HG03045 (cell line): ENCODE data around the gene NTM.

Experiments
- ATAC-seq: cut with Tn5 transposase; IDR thresholded peaks from one replicate; pipeline ENCODE4 v1.9.1; 2021; ENCODE audit warnings: mild to moderate bottlenecking, moderate library complexity; ENCODE audit not compliant: unreplicated experiment

The NTM gene

DNA sequence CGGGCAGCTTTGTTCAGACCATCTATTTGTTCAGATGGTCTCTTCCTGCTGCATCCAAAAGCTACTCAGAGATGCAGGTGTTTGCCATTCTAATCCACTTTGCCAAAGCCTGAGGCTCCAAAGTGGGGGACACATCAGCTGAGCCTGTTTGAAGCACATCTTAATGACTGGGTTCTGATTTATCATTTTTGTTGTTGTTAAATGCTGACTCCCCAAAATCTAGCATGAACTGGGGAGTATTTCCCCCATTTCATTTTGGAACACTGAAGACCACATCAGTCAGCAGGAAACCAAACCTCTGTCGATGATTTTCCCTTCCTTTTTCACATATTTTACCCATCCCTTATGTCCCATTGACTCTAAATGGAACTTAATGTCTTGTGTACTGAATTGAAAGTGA lies 262.6 kb downstream of the NTM start:
- no peak for ATAC-seq

DNA sequence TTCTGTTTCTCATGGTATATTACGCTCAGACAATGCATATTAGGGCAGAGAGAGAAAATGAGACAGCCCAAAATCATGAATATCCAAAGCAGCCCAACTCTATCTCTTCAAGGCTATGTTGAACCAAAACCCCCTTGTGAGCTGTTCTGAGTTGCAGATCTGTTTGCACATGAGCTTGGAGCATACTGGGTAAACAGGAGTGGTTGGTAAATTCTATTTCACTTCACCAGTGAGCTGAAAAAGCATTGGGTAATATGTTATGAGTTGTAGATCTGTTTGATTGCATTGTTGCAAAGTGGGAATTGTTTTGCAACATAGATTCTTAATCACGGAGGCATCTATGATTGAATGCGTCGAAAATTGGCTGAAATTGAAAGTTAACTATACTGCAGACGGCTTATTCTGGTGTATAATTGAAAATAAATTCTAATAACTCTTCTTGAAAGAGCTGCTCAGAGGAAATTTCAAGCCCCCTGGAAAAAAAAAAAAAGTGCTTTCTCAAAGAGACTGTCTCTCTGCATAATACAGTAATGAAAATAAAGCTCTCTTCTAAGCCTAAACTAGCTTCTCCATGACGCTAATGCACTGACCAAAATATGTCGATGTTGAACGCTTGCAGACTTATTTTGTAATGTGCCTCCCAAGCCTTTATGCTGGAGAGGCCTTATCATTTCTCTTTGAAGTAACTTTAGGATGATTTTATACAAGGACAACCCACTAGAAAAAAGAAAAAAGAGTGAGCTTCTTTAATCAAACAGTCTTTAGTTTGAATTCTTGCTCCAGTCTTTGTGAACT lies 263.7 kb downstream of the NTM start:
- ATAC-seq = no peak

DNA sequence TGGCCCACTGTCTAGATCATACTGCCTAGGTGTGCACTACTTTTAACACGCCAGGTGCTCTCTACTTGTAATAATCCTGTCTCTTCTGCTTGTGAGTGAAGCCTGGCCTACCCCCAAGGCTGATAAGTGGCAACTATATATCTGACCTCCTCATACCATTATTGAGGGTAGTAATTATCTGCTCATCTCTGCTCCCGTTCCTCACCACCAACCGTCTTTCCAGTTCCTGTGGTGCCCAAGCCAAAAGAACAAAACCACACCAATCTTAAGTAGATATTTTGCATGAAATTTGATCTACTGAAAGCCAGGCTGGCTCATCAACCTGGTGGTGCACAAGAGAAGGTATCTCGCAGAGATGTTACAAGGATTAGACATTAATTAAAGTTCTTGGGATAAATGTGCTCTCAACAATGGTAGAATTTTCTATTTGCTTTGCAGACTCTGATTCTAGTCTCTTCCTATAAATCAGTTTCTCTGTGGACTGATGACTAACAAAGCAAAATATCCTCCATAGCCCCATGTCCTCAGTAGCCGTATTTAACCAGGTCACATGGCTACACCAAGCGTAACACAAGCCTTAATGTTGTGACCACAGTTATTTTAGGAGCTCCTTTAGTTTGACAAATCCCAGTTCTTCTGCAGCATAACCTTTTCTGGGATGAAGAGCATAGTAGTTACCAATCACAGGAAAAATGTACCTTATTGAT lies 267.2 kb downstream of the NTM start:
- no peak for ATAC-seq

DNA sequence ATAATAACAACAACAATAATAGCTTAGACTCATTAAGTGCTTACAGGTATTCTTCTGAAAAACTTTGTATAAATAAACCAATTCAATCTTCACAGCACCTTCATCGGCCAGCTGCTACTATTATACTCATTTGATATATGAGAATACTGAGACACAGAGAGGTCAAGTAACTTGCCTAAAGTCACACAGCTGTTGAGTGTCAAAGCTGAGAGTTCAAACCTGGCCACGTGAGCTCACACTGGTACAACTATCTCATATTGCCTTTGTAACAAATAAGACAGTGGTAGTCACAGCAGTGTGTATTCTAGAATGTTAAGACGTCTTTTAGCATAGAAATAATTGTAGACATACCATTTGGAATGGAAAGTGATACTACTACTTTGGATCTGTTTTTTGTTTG lies 268.5 kb downstream of the NTM start:
- ATAC-seq = no peak

DNA sequence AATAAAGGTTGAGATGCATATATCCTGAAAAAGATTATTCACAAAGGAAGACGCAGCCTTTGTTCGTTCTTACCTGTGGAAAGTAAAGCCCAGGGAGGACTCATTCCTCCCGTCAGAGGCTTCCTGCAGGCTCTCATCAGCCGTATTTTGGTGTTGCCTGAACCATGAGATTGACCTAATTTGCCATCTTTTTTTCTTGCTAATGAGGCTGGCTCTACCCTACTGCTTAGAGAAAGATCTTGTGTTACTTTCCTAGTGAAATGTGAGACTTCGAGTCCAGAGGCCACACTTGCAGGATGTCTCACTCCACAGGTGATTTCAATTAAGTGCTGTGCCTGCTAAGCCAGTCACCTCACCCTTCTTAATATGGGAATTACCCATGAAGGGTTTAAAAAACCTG lies 269.9 kb downstream of the NTM start:
- ATAC-seq = no peak

DNA sequence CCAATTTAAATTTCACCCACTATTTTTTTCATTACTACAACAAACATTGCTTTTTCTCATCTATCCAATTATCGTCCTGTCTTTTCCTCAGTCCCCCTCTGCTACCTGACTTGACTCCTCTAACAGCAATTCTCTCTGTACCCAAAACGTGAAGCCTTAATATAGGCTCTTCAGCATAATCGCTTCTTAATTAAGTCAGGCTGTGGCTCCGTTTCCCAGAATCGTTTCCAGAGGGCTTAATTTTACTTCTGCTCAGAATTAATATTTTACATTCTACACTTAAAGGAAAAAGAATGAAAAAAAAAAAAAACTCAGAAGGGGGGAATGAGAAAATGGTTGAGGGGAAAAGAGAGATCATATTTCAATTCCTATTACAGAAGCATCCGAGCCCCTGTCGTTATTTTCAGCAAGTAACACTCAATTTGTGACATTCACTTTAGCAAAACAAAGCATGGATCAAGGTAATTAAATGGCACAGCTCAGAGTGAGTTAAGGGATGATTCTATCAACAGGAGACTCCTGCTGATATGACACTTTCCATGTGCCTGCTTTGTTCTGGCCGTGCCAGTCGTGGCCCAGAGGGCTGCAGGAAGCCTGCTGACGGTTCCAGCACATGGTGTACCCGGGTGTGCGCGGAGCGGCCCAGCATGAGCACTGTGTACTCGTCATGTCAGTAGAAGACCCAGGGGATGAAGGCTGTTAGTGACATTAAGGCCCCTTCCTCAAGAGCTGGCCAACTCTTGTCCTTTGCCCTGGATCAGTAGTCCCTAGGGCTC lies 272.5 kb downstream of the NTM start:
- no peak for ATAC-seq

DNA sequence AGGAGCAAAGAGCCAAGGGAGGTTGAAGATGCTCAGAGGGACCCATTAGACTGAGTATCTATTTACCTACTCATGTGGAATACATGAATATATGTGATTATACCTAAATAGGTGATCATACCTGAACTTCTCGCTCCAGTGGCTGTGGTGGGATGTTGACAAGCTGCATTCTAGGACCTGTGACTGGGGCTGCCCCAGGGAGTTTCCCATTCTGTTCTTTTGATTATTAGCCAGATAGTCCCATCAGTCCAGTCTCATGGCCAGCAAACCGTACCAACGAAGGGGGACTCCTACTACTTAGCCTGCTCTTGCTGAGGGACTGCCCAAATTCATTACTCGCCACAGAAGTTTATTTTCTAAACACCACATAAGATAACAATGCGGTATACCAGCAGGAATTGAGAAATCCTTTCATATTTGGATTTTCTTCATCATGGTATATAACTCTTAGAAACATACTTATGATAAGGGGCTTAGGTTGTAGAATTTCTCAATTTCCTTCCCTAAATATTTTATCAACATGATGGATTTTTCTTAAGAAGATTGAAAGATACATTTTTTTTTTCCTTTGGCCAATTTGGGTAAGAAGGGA lies 273.9 kb downstream of the NTM start:
- ATAC-seq = no peak

DNA sequence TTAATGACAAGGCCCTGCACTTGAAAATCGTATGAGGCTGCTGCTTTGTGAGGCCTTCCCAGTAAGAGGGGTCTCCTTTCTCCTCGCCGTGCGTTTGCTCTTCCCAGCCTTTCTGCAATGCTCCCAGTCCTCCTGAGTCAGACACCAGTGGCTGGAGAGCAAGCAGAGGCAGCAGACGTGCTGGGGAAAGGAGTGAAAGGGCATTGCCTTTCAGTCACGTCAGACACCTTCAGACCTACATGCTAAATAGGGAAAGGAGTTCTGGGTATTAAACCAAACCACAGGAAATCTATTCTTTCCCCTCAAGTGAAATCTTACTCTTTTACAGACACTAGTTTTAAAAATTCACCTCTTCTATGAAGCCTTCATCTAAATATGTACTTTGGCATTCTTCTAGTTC lies 274.8 kb downstream of the NTM start:
- no peak for ATAC-seq

DNA sequence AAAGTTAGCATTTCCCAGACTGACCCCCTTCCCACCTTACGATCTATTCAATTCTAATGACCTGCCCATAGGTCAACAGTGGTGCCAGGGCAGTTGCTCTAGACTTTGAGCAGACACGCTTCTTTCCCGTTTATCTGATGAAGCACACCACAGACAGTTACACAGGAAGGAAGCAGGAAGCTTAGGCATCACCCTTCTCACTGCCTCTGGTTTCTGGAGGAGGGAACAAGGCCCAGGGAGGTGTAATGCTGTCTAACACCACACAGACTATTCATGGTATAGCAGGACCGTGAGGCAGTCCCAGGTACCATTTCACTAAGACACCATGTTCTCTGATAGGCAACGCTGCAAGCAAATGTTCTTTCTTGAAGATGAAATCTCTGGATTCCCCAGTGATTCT lies 279.4 kb downstream of the NTM start:
- ATAC-seq = no peak

DNA sequence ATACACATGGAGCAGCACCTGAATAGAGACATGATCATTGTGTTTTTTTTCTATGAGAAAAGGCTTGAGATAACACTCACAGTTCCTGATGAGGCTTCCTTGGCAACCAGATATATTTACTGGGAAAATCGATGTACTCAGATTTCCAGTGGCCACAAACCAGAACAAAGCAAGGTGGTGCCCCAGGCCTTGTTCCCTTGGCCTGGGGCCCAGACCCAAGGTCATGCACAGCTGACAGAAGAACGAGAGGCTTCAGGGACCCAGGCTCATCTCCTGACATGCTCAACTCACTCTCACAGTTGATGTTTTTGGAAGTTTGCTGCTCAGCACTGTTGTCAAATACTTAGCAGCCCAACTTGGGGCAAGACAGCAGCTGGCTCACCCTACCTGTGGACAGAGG lies 281.8 kb downstream of the NTM start:
- ATAC-seq = no peak

DNA sequence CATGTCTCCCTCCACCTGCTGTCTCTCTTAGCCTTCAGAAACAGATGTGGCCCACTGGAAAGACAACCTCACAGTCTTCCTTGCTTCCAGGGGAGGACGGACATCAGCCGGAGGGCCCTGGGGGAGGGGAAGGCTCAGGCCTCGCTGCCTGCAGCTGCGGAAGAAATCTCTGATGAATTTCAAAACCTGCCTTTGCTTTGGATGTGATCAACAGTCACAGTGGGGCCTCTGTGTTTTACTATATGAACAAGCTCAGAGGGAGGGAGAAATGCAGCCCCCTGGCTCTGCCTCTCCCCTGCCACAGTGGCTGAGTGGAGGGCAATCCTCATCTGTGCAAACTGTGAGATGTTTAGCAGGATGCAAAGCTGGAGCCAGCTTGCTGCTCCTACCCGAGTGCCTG lies 282.8 kb downstream of the NTM start:
- no peak for ATAC-seq

DNA sequence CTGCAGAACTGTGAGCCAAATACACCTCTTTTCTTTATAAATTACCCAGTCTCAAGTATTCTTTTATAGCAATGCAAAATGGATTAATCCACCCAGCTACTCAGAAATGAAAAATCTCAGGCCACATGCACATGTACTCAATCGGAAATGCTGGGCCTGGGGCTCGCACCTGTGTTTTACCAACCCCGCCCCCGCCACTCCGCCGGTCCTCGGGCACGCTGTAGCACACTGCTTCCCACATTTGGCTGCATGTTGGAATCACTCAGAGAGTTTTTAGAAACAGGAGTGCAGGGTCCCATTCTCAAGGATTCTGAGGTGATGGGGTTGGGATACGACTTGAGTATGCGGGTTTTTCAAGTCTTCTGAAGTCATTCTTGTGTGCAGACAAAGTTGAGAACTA lies 284.4 kb downstream of the NTM start:
- no peak for ATAC-seq

DNA sequence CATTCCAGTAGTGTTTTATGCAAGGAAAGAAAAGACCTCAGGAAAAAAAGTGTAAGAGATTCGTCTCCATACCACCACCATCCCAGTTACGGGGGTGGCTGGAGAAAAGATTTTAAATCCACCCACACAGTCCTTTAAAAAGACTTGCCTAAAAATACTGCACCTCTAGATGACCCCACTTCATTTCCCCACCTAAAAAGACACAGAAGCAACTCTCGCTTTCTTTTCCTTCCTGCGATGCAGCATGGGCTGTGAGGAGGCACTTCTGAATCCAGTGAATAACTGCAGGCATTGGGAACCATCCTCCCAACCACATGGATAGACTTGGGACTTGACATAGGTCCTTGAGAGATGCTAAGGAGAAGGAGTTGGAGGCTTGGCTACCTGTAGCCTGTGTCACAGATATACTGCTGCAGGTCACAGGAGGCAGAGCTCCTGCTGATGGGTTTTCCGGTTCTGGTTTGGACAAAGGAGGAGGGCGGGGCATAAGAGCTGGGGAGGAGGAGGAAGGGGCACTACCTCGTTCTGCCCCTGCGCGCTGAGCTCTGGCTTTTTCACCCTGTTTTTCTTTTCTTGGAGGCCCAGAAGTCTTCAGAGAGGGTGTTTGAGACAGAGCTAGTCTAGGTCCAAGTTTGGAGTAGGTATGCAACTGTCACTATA lies 285.9 kb downstream of the NTM start:
- no peak for ATAC-seq

DNA sequence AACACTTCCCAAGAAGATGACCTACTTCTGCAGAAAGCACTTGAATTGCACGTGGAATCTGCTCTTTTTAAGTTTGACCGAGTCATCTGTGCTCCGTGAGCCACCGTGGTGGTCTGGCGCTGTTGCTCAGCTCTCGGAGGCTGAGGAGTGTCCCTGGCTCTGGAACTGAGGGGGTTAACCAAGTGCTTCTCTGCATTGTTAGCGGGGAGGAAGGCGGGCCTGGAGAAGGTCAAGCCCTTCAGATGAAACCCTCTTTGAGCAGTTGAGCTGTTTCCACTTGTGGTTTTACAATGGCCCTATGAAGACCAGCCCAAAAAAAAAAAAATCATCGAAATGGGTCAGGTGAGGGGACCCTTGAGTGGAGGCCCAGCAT lies 286.4 kb downstream of the NTM start:
- no peak for ATAC-seq

DNA sequence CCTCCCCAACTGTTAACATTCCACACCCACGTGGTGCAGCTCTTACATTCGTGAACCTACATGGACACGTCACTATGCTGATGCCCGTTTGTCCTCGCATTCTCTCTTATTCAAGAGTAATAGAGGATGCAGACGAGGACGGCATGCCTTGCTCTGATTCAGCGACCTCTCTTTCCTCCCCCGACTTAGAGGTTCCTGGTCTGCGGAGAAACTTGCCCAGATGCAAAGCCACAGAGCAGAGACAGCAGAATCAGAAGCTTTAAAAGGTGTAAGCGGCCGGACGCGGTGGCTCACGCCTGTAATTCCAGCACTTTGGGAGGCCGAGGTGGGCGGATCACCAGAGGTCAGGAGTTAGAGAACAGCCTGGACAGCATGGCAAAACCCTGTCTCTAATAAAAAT lies 288.0 kb downstream of the NTM start:
- ATAC-seq = no peak

DNA sequence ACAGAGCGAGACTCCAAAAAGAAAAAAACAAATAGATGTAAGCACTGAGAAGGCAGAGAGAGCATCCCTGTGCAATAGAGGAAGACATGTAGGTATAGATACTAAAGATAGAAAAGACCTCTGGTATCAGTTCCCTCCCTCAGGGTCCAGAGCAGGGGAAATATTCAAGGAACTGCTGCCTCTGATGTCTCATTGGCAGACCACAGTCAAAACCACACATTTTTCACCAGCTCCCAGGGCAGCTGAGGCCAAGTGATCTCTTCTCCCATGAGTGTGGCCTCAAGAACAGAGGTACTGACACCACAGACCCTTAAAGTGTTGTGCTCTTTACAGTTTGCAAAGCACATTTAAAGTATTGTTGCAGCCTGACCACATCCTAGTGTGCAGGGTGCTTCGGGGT lies 288.5 kb downstream of the NTM start:
- no peak for ATAC-seq

DNA sequence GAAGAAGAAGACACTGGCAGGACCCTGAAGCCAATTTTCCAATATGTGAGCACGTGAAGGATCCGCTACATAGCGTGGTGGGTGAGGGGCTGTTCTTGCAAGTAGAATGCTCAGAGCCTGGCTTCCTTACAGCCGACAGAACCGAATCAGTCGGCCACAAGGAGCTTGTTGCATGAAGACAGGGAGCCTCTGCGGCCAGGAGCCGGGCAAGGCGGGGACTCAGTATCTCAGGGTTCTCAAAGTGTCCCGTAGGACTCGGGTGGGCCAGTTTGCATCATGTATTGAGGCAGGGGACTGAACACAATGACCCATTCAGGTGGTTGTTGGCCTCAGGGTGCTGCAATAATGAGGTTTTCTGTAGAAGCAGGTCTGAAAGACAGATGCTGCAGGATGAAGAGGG lies 289.5 kb downstream of the NTM start:
- ATAC-seq = no peak

DNA sequence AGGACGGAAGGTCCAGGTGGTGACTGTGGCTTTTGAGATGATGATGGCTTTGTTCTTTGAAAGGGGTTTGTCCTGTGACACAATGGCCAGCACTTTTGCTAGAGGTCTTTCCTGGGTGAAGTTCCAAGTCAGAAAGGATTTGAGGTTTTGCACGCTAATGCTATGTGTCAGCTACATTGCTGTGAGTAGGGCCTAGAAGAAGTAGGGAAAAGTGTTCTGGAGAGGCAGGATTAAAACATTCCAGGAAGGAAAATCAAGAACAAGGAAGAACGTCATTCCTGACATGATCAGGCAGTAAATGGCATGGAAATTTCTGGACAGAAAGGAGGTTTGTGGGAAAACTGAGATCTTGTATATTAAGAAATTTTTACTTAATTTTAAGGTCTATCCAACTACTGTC lies 290.7 kb downstream of the NTM start:
- no peak for ATAC-seq

DNA sequence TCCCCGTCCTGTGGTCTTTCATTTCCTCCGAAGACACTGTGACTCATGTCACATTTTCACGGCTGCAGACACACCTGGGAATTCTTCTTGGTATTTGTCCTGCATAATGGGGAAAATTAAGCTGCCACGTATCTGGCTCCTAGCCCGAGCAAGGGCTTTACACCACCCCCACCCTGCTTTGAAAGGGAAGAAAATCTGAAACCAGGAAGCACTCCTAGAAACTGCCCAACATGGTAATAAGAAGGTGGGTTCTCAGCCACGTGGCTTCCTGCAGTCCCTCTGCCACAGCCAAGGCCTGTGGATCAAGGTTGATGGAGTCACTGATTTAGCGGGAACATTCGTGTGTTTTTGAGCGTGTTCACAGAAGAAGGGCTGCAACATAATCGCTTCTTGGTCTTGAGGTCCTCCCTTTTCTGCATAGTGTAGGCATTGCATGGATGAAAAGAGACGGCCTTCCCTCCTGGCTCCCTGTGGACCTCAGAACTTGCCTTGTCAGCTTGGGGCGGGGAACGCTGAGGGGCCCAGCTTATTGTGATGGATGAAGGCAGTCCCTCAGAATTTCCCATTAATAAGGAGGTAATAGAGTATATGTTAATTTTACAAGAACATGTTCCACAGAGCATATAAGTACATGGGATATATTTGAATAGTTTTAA lies 292.0 kb downstream of the NTM start:
- no peak for ATAC-seq

DNA sequence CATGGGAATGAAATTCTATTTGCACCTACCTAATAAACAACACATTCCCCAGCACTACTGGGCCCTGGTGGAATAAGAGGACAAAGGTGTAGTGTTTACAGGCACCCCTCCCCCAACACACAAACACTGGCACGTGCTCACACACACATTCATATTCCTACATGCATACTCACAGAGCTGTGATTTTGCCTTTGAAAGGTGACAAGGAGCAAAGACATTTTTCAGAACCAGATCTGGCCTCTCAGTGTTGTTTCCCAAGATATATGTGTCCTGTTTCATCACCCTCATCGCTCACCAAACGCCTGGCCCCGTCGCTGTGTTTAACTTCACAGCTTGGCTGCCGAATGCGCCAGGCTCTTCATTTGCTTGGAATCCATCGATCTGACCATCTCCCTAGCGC lies 292.6 kb downstream of the NTM start:
- ATAC-seq = no peak
